HG02884 (cell line): ENCODE data around the gene FAM131C.
"Not testable (repeated sequence)": the region's sequence is repeated elsewhere in the genome, so short reads cannot be mapped to it uniquely, and the experiment has no call there.

Source experiments
- ATAC-seq: cut with Tn5 transposase; IDR thresholded peaks from one replicate; pipeline ENCODE4 v1.9.1; 2021; ENCODE audit warnings: mild to moderate bottlenecking, moderate library complexity; ENCODE audit not compliant: unreplicated experiment

FAM131C gene

GRCh38 chr1:16061989-16062686 lies 11.3 kb downstream of the FAM131C start:
- not testable (repeated sequence) for ATAC-seq

GRCh38 chr1:16061266-16061665 lies 12.2 kb downstream of the FAM131C start:
- no peak for ATAC-seq

- not testable (repeated sequence) for ATAC-seq
Measured at GRCh38 chr1:16058394-16059120, 14.9 kb downstream of the FAM131C start.

- not testable (repeated sequence) for ATAC-seq
Measured at GRCh38 chr1:16057314-16057915, 16.0 kb downstream of the FAM131C start.

GRCh38 chr1:16056521-16056912 lies 16.9 kb downstream of the FAM131C start:
- ATAC-seq = not testable (repeated sequence)

- peak; percentile 54 for ATAC-seq
Measured at GRCh38 chr1:16055613-16056520, 17.6 kb downstream of the FAM131C start.

GRCh38 chr1:16054598-16055540 lies 18.6 kb downstream of the FAM131C start:
- ATAC-seq = no peak

GRCh38 chr1:16053781-16054502 lies 19.5 kb downstream of the FAM131C start:
- ATAC-seq = no peak

GRCh38 chr1:16051949-16052348 lies 21.5 kb downstream of the FAM131C start:
- not testable (repeated sequence) for ATAC-seq

GRCh38 chr1:16051039-16051438 lies 22.4 kb downstream of the FAM131C start:
- ATAC-seq = no peak

- no peak for ATAC-seq
Measured at GRCh38 chr1:16050328-16050727, 23.1 kb downstream of the FAM131C start.

GRCh38 chr1:16048573-16049189 lies 24.8 kb downstream of the FAM131C start:
- no peak for ATAC-seq

GRCh38 chr1:16047791-16048475 lies 25.5 kb downstream of the FAM131C start:
- no peak for ATAC-seq

- no peak for ATAC-seq
Measured at GRCh38 chr1:16046842-16047241, 26.6 kb downstream of the FAM131C start.

- ATAC-seq = no peak
Measured at GRCh38 chr1:16043950-16044349, 29.5 kb downstream of the FAM131C start.

- no peak for ATAC-seq
Measured at GRCh38 chr1:16043521-16043920, 29.9 kb downstream of the FAM131C start, which contains the start of gene CLCNKB. Gene CLCNKB (plus strand): TSS chr1:16043782. CDS start chr1:16044493, 711 bp downstream.

- not testable (repeated sequence) for ATAC-seq
Measured at GRCh38 chr1:16042654-16043053, 30.8 kb downstream of the FAM131C start.

GRCh38 chr1:16042096-16042495 lies 31.4 kb downstream of the FAM131C start:
- ATAC-seq = no peak
